ENCODE data around the gene SLC6A9. TPM values are rescaled to one million over a fixed set of nuclear protein-coding genes. Genes with fewer than 3 reads are reported as not detected.

SLC6A9 gene
- total RNA-seq, 4 donors from 2014 or later, result 0.31 to 7.4 (median 4.0) TPM

- no peak for TF ChIP-seq CTCF (IDR thresholded peaks at IDR 0.05)
- ATAC-seq (ENCODE audit: low FRiP score), result no peak
- no peak for DNase-seq (ENCODE audit: low spot score)
Observed at GRCh38 chr1:43963006-43963405, 68.3 kb downstream of the SLC6A9 start.

GRCh38 chr1:43962324-43962723 lies 68.9 kb downstream of the SLC6A9 start:
- DNase-seq (ENCODE audit: low spot score) (no peak), ATAC-seq (ENCODE audit: low FRiP score) (no peak)
- TF ChIP-seq CTCF (IDR thresholded peaks at IDR 0.05), result no peak

GRCh38 chr1:43961692-43962091 lies 69.6 kb downstream of the SLC6A9 start:
- TF ChIP-seq CTCF (IDR thresholded peaks at IDR 0.05), result no peak
- ATAC-seq (ENCODE audit: low FRiP score) (no peak), DNase-seq (ENCODE audit: low spot score) (no peak)

GRCh38 chr1:43960798-43961197 lies 70.5 kb downstream of the SLC6A9 start:
- DNase-seq (ENCODE audit: low spot score) (no peak), ATAC-seq (ENCODE audit: low FRiP score) (no peak)
- no peak for TF ChIP-seq CTCF (IDR thresholded peaks at IDR 0.05)

GRCh38 chr1:43958351-43959255 lies 72.7 kb downstream of the SLC6A9 start:
- DNase-seq (ENCODE audit: low spot score) (no peak), ATAC-seq (ENCODE audit: low FRiP score) (no peak)
- TF ChIP-seq CTCF (IDR thresholded peaks at IDR 0.05), result no peak

- DNase-seq (ENCODE audit: low spot score) (no peak), ATAC-seq (ENCODE audit: low FRiP score) (no peak)
- no peak for TF ChIP-seq CTCF (IDR thresholded peaks at IDR 0.05)
Observed at GRCh38 chr1:43957407-43958040, 73.7 kb downstream of the SLC6A9 start.
